Naive B cell (primary cell): ENCODE measurements around the gene ATXN7. TPM values are rescaled to one million over a fixed set of nuclear protein-coding genes. Genes with fewer than 3 reads are reported as not detected.

ENCODE experiments used
- ATAC-seq, 2 donors: fragments of 150-1000 bp; cut with Tn5 transposase; 2 replicates each; pipeline ENCODE4 v1.10.0; 2021; ENCODE audit warnings: low read depth in 2 of 2, mild to moderate bottlenecking in 2 of 2, moderate library complexity in 2 of 2
- DNase-seq: peaks from one replicate; pipeline ENCODE4 v3.0.0; 2022
- H3K27ac Mint-ChIP-seq, 6 donors: one replicate each; pipeline ENCODE4 v1.8.0; 2020 to 2022; ENCODE audit warnings: mild to moderate bottlenecking in 6 of 6, mixed read lengths in 6 of 6, moderate library complexity in 5 of 6, inconsistent platforms in 2 of 6
- H3K27me3 Mint-ChIP-seq, 3 donors: one replicate each; pipeline ENCODE4 v1.8.0; 2021 to 2022; ENCODE audit warnings: mixed read lengths in 3 of 3, mild to moderate bottlenecking in 1 of 3
- H3K36me3 Mint-ChIP-seq, 2 donors: one replicate each; pipeline ENCODE4 v1.8.0; 2020 to 2022; ENCODE audit warnings: mixed read lengths in 2 of 2, inconsistent platforms in 1 of 2, mild to moderate bottlenecking in 1 of 2
- H3K4me1 Mint-ChIP-seq, 3 donors: one replicate each; pipeline ENCODE4 v1.8.0; 2020 to 2022; ENCODE audit warnings: mixed read lengths in 3 of 3, inconsistent platforms in 1 of 3, mild to moderate bottlenecking in 1 of 3, moderate library complexity in 1 of 3
- H3K4me3 Mint-ChIP-seq, 8 donors: one replicate each; pipeline ENCODE4 v1.8.0; 2020 to 2022; ENCODE audit warnings: mild to moderate bottlenecking in 8 of 8, mixed read lengths in 8 of 8, moderate library complexity in 8 of 8, inconsistent platforms in 2 of 8
- H3K9me3 Mint-ChIP-seq, 7 donors: one replicate each; pipeline ENCODE4 v1.8.0; 2020 to 2022; ENCODE audit warnings: mixed read lengths in 7 of 7, mild to moderate bottlenecking in 5 of 7, inconsistent platforms in 2 of 7, moderate library complexity in 1 of 7
- polyA plus RNA-seq, 6 donors: library from polyadenylated mRNA; unstranded; fragments of 300-500 nt; fragmentation: Illumina TruSeq; gene quantifications; one replicate each; pipeline ENCODE4 v1.2.3, GENCODE V29; 2021; ENCODE audit warnings: low read depth in 6 of 6

Gene ATXN7
- polyA plus RNA-seq, 6 donors from 2014 or later: 2.5 to 7.2 (median 4.9) TPM

DNA sequence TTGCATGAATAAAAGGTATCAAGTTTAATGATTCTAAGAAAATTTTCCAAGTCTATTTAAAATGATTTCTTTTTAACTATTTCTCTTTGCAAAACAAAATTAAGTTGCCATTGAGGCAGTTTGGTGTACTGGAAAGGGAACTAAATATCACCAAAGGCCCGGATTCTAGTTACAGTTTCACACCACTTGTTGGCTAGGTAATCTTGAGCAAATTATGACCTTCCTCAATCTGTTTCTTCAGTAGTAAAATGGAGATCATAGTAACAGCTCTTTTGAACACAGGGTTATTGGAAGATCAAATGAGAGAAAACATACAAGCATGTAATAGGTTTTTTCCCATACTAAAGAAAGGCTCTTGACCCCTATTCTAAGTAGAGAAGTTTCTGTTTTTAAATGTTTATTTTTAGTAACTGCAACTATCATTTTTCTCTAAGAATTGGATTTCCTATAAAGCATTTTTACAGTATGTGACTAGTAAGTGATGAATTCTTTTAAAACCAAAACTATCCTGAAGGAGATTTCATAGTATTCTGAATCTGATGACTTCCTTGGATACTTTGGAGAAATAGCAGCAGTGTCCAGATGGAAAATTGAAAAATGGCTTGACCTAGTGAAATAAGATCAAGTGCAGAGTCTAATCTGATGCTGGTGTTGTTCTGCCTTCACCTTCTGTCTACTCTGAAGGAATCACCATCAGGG is 32.8 kb downstream of the ATXN7 start:
- Mint-ChIP-seq H3K9me3 (no peaks in the 10 kb centered on the region), H3K36me3 (peaks cover 8 to 23% of the 10 kb centered on the region in 2 donors), H3K27me3 (no peaks in the 10 kb centered on the region), H3K4me3 (peak overlapping the region in 1 of 8 donors; percentile 22), H3K4me1 (peaks cover 27 to 63% (median 54%) of the 10 kb centered on the region in 3 donors), H3K27ac (peak overlapping the region in 3 of 6 donors; percentile 58 to 88 (median 59))
- DNase-seq (no peak), ATAC-seq (peak; percentile 55 to 61)

DNA sequence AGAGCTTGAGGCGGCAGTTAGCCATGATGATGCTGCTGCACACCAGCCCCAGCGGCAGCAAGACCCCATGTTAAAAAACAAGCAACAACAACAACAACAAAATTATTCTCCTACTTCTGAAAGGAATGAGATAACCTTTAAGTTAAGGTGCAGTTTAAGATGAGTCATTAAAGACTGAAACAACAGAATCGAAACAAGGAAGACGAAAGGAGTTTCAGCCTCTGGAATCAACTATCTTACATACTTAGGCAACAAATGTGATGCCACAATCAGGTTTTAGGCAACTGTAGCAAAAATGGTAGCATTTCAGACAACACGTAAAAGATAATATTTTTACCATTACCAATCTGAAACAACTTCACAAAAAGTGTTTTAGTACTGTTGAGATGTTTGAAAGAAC is 36.3 kb downstream of the ATXN7 start:
- no peaks in the 10 kb centered on the region for H3K27me3 Mint-ChIP-seq
- no peak overlapping the region for H3K4me3 Mint-ChIP-seq
- no peak for ATAC-seq
- no peak for DNase-seq
- no peaks in the 10 kb centered on the region for H3K9me3 Mint-ChIP-seq
- H3K27ac Mint-ChIP-seq: peak overlapping the region in 1 of 6 donors; percentile 59
- peaks cover 8 to 15% of the 10 kb centered on the region in 2 donors for H3K36me3 Mint-ChIP-seq
- H3K4me1 Mint-ChIP-seq: peaks cover 16 to 42% (median 31%) of the 10 kb centered on the region in 3 donors

DNA sequence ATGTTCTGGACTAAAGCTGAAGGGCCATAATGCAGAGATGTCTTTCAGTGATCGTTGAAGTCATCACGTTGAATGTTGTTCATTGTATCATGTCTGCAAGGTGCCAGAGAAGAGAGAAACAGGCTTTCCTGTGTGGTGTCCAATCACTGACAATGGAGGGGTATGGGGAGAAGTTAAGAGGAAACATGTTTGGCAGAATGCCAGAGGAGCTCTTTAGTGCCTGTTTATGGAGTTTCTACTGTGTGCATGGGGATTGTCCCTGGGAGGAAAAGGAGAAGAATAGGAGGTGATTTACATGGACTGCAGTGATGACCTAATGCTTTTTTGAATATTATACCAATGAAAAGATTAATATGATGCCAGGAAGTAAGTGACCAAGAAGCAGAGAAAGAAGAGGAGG is 36.8 kb downstream of the ATXN7 start:
- Mint-ChIP-seq H3K4me3 (no peak overlapping the region), H3K4me1 (peaks cover 15 to 39% (median 29%) of the 10 kb centered on the region in 3 donors), H3K27ac (peak overlapping the region in 1 of 6 donors; percentile 43), H3K9me3 (no peaks in the 10 kb centered on the region), H3K36me3 (peaks cover 8 to 15% of the 10 kb centered on the region in 2 donors), H3K27me3 (no peaks in the 10 kb centered on the region)
- DNase-seq (no peak), ATAC-seq (no peak)

DNA sequence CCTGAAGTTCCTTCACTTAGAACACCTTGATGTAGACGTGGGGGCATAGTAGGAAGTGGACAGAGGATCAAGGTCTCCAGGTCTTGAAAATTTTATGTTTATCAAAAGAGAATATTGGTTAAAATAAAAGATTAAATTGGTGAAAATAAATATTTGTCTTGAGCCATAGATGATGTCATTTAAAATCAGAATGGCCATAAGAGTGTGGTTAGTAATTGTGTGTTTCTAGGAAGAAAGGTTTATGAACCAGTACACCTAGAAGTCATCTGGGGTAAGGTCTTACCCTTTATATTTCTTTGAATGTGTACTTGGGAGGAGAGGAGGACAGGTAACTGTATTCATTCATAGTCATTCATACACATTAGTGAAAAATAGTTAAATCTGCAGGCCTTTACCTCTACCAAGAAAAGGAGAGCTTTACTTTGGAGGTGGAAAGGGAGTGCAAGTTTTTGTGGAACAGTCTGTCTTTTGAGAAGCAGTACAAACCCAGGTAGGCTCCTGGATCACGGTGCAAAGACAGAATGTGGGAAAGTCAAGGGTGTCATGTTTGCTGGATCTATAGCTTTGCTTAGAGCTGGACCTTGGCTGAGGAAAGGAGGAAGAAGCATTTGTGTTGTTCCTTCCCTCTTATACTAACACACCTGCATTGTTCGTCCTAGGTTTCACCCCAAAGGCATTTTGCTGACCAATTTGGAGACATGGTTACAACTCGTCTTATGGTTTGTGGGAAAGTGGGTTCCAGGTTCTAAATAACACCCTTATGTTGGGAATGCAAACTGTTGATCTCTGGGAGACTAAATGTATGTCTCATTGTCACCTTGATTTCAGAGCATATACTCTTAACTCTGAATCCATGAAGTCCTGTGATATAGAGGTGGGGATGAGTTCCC is 42.3 kb downstream of the ATXN7 start:
- Mint-ChIP-seq H3K27me3 (no peaks in the 10 kb centered on the region), H3K4me3 (no peak overlapping the region)

DNA sequence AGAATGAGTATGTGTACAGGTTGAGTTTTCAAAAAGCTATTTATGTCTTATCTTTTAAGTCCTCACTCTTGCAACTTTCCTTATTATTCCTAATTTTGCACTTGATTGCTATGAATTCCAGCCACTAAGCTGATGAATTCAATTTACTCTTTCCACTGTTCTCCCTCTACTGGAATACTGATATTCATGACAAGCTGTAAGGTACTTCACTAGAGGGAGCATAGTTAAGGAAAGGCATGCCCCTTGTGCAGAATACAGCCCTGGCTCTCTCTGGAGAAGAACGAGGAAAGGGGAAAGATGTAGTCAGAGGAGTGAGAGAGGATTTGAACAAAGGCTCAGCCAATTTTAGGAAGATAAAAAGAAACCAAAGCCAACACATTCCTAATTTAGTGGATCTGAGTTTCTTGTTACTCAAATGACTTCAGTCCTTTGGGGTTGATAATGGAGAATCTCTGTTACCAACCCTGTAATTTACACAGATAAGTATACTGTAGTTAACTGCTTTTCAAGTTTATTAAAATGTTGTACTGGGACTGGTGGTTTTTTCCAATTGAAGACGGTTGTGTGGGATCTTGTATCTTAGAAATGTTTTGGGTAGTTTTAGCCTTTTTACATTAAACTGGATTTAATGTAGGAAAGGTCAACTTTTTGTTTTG is 44.5 kb downstream of the ATXN7 start:
- Mint-ChIP-seq H3K4me1 (peaks cover 18 to 28% (median 24%) of the 10 kb centered on the region in 3 donors), H3K27me3 (no peaks in the 10 kb centered on the region), H3K27ac (peak overlapping the region in 2 of 6 donors; percentile 26 to 78), H3K9me3 (no peaks in the 10 kb centered on the region), H3K36me3 (no peaks in the 10 kb centered on the region), H3K4me3 (no peak overlapping the region)
- DNase-seq (no peak), ATAC-seq (no peak)

More for the DNA sequence above, 42.3 kb downstream of the ATXN7 start:
- peak overlapping the region in 3 of 6 donors; percentile 50 to 62 (median 53) for H3K27ac Mint-ChIP-seq
- H3K36me3 Mint-ChIP-seq: peaks cover 0 to 6% of the 10 kb centered on the region in 2 donors
- H3K9me3 Mint-ChIP-seq: no peaks in the 10 kb centered on the region
- peaks cover 15 to 26% (median 16%) of the 10 kb centered on the region in 3 donors for H3K4me1 Mint-ChIP-seq
- ATAC-seq (no peak), DNase-seq (no peak)

DNA sequence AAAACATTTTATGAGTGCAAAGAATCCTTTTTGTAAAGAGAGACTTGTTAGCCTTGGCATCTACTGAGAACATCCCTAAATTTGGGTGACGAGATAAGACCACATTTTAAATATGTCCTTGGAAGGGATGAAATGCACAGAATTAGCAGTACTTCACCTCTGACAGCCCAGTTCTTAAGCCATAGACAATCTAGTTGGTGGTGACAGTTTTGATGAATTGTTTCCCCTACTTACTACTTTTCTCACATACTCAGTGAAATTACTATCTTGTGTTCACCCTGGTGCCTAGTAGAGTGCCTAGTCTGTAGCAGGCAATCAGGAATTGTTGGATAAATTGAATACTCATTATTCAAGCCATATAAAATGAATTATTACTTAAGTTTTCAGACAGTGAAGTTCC is 45.1 kb downstream of the ATXN7 start:
- DNase-seq: no peak
- Mint-ChIP-seq H3K36me3 (no peaks in the 10 kb centered on the region), H3K27ac (peak overlapping the region in 2 of 6 donors; percentile 17 to 42), H3K27me3 (no peaks in the 10 kb centered on the region), H3K4me1 (peaks cover 24 to 32% (median 25%) of the 10 kb centered on the region in 3 donors), H3K4me3 (no peak overlapping the region), H3K9me3 (no peaks in the 10 kb centered on the region)
- no peak for ATAC-seq

DNA sequence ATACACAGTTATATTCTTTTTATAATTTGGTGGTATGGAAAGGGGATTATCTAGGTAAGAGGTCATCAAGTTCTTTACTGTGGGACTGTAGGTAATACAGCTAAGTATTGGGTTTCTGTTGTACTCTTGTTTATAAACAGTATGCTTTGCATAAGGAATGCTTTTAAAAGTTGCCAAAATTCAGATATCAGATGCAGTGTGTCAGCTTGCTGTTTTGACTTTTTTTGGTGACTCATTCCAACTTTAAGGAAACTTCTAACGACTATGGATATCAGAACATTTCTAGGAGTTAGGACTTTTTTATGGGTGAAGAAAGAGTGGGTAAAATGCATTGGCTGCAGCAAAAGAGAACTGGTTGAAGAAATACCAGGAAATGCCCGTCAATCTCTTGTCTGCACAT is 45.8 kb downstream of the ATXN7 start:
- ATAC-seq (no peak), DNase-seq (no peak)
- Mint-ChIP-seq H3K4me3 (peak overlapping the region in 1 of 8 donors; percentile 90), H3K9me3 (no peaks in the 10 kb centered on the region), H3K4me1 (peaks cover 25 to 32% (median 25%) of the 10 kb centered on the region in 3 donors), H3K36me3 (no peaks in the 10 kb centered on the region), H3K27me3 (no peaks in the 10 kb centered on the region), H3K27ac (peak overlapping the region in 1 of 6 donors; percentile 42)

DNA sequence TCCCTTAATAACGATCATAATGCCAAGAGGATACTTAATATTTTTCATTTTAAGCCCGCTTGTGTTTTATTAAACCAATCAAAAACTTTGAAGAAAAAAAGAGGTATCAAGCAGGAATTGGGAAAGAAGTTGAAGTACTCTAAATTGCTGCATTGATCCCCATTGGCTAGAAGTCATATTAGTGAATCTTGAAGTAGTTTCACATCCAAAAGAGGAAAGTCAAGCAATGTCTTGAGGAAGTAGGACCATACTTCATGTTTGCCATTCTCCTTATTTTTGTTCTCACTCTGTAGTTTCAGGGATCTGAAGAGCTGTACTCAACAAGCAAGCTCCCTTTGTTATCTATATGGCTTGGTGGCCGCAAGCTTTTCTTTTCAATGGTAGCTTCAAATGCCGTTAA is 46.3 kb downstream of the ATXN7 start:
- DNase-seq (no peak), ATAC-seq (no peak)
- Mint-ChIP-seq H3K9me3 (no peaks in the 10 kb centered on the region), H3K27ac (peak overlapping the region in 1 of 6 donors; percentile 94), H3K27me3 (no peaks in the 10 kb centered on the region), H3K4me1 (peaks cover 22 to 32% (median 25%) of the 10 kb centered on the region in 3 donors), H3K4me3 (peak overlapping the region in 2 of 8 donors; percentile 89 to 90), H3K36me3 (no peaks in the 10 kb centered on the region)

DNA sequence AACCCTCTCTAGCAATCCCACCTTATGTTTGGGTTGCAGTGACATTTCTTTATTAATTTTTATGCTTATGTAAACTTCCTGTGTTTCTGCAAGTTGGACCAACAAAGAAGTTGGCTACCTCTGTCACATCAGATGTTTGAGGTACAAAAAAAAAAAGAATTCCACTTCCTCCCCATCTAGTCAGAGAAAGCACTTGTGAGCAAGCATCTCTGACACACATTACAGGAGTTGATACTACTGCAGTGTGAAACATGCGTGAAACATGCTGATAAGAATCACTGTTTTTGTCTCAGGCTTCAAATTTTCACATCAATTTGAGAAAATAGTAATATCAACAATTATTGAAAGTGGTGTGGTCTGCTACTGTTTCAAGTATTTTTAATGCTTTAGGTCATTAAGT is 47.2 kb downstream of the ATXN7 start:
- DNase-seq (peak; percentile 27), ATAC-seq (no peak)
- Mint-ChIP-seq H3K36me3 (no peaks in the 10 kb centered on the region), H3K9me3 (no peaks in the 10 kb centered on the region), H3K4me1 (peaks cover 17 to 26% (median 25%) of the 10 kb centered on the region in 3 donors), H3K4me3 (peak overlapping the region; percentile 88 to 95 (median 90)), H3K27me3 (no peaks in the 10 kb centered on the region), H3K27ac (peak overlapping the region; percentile 79 to 96 (median 94))

DNA sequence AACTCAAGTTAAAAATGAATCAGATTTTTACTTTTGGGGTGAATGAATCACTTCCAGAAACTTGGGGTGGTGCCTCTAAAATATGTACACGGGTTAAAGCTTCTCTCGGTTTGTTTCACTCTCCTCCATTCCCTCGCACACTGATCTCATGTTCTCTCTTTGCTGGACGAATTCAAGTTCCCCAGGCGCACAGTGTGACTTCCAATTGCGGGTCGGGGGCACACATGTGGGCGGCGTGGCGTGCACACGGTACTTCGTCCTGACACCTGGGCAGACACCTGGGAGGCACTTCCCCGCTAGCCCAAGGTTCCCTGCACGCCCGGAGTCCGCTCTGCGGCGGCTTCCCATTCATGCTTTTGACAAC is 47.8 kb downstream of the ATXN7 start:
- Mint-ChIP-seq H3K4me3 (peak overlapping the region; percentile 88 to 95 (median 90)), H3K9me3 (no peaks in the 10 kb centered on the region), H3K27me3 (no peaks in the 10 kb centered on the region), H3K27ac (peak overlapping the region; percentile 79 to 96 (median 94)), H3K4me1 (peaks cover 14 to 25% (median 23%) of the 10 kb centered on the region in 3 donors), H3K36me3 (no peaks in the 10 kb centered on the region)
- ATAC-seq: peak; percentile 19
- no peak for DNase-seq

DNA sequence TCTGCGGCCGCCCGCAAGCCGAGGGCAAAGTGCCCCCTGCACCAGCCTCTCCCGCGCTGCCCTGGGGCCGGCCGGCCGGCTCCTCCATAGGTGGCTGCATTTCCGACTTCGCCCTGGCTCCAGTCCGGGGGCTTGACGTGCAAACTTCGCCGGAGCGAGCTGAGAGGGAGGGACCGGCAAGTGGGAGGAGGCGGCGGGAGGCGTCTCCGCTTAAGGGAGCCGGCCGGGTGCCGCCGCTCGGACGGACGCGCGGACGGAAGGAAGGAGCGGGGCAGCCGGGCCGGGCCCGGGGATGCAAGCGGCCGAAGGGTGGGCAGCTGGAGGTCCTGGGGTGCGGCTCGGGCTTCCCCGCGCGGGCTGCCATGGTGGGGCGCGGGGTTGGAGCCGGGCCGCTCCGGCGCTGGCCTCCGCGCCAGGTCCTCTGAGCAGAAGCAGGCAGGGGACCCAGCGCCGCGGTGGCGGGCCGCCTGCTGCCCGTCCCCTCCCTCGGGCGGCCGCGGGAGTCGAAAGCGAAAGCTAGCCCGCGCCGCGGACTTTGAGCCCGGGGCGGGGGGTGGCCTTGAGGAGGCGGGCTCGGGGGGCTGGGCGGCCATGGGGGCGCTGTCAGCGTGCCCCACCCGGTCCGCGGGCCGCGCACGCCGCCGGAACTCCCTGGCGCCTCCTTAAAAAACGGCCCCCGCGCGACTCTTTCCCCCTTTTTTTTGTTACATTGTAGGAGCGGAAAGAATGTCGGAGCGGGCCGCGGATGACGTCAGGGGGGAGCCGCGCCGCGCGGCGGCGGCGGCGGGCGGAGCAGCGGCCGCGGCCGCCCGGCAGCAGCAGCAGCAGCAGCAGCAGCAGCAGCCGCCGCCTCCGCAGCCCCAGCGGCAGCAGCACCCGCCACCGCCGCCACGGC is 48.5 kb downstream of the ATXN7 start, which contains the start of gene SCAANT1:
Gene SCAANT1, minus strand, starts transcription at position 511 of the 895 bp plus-strand sequence.
- Mint-ChIP-seq H3K27ac (peak within 1 kb of the TSS; percentile 90 to 96 (median 96)), H3K27me3 (no peaks in the 10 kb centered on the region), H3K4me1 (peaks cover 13 to 25% (median 23%) of the 10 kb centered on the region in 3 donors), H3K4me3 (peak within 1 kb of the TSS; percentile 88 to 95 (median 90)), H3K9me3 (no peaks in the 10 kb centered on the region), H3K36me3 (no peaks in the 10 kb centered on the region)
- DNase-seq: peak; percentile 79
- ATAC-seq: peak; percentile 64 to 65

DNA sequence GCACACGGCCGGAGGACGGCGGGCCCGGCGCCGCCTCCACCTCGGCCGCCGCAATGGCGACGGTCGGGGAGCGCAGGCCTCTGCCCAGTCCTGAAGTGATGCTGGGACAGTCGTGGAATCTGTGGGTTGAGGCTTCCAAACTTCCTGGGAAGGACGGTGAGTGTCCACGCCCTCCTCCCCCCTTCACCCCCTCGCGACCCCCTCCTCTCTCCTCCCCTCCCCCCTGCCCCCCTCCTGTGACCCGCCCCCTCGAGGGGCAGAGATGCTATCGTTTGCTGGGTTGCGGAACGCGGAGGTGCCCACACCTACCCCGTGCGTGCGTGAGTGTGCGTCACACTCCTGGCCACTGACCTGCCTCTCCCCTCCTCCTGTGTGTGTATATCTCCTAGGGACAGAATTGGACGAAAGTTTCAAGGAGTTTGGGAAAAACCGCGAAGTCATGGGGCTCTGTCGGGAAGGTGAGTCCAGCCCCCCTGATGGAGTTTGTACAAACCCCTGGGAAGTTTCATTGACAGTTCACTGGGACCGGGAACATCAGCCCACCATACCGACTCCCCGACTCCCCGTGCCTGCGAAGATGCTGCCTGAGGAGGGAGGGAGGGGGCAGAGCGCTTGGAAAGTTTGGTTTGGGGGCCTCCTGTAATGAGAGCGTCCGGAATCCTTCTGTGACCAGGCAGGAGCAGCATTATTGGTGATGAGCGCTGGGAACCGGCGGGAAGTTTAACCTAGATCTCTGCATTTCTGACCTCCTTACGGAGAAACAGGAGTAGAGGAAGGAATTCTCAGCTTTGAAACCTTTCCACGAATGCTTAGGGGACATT is 49.3 kb downstream of the ATXN7 start:
- Mint-ChIP-seq H3K27me3 (no peaks in the 10 kb centered on the region), H3K4me3 (peak overlapping the region; percentile 86 to 94 (median 88)), H3K9me3 (no peaks in the 10 kb centered on the region), H3K4me1 (peaks cover 16 to 25% (median 23%) of the 10 kb centered on the region in 3 donors), H3K27ac (peak overlapping the region; percentile 87 to 96 (median 94)), H3K36me3 (no peaks in the 10 kb centered on the region)
- DNase-seq: peak; percentile 45
- peak; percentile 36 to 38 for ATAC-seq
